HepG2 (cell line): Measurements from ENCODE around the gene LRRN4CL. TPM values are rescaled to one million over a fixed set of nuclear protein-coding genes. Genes with fewer than 3 reads are reported as not detected.

Source experiments
- CBX2 ChIP-seq, 2 experiments: fragments of 200-600 bp in 1 of 2; sonication (generic); formaldehyde crosslinking in 1 of 2; IDR thresholded peaks; 2 replicates each; pipeline versions ENCODE4 v1.7.0 to v1.8.1; 2018 to 2022; ENCODE audit warnings: low read depth in 2 of 2, low read length in 1 of 2, mild to moderate bottlenecking in 1 of 2, missing genetic modification reagents in 1 of 2
- DZIP1 ChIP-seq: sonication (generic); formaldehyde crosslinking; IDR thresholded peaks from 2 replicates; pipeline ENCODE4 v1.5.0; 2020; ENCODE audit warnings: mild to moderate bottlenecking, missing genetic modification reagents
- ELF3 ChIP-seq: IDR thresholded peaks from 2 replicates; pipeline ENCODE4 v1.6.1; 2016; ENCODE audit warnings: missing genetic modification reagents, missing compliant biosample characterization
- GTF3A ChIP-seq: sonication (generic); formaldehyde crosslinking; conservative IDR thresholded peaks from 2 replicates; pipeline ENCODE4 v1.4.0; 2020; ENCODE audit warnings: mild to moderate bottlenecking, missing genetic modification reagents
- HMG20A ChIP-seq: IDR thresholded peaks from 2 replicates; pipeline ENCODE4 v1.6.1; 2016; ENCODE audit warnings: borderline replicate concordance
- MXD4 ChIP-seq: IDR thresholded peaks from 2 replicates; pipeline ENCODE4 v1.6.1; 2016; ENCODE audit warnings: mild to moderate bottlenecking, missing biosample characterization, missing genetic modification reagents
- PAF1 ChIP-seq: IDR thresholded peaks from 2 replicates; pipeline ENCODE4 v1.6.1; 2016; ENCODE audit warnings: missing genetic modification reagents, missing compliant biosample characterization
- RXRB ChIP-seq: IDR thresholded peaks from 2 replicates; pipeline ENCODE4 v1.6.1; 2016; ENCODE audit warnings: borderline replicate concordance, missing genetic modification reagents, missing compliant biosample characterization
- SAP130 ChIP-seq: IDR thresholded peaks from 2 replicates; pipeline ENCODE4 v1.6.1; 2016; ENCODE audit warnings: low read depth
- STAG1 ChIP-seq: sonication (generic); formaldehyde crosslinking; IDR thresholded peaks from 2 replicates; pipeline ENCODE4 v1.4.0; 2020; ENCODE audit warnings: missing genetic modification reagents
- TP53 ChIP-seq: sonication (generic); formaldehyde crosslinking; conservative IDR thresholded peaks from 2 replicates; pipeline ENCODE4 v1.4.0; 2020; ENCODE audit warnings: missing genetic modification reagents
- ZMYM3 ChIP-seq: sonication (generic); formaldehyde crosslinking; IDR thresholded peaks from 2 replicates; pipeline ENCODE4 v1.5.1; 2020; ENCODE audit warnings: mild to moderate bottlenecking, missing genetic modification reagents
- ZMYM4 ChIP-seq: sonication (generic); formaldehyde crosslinking; IDR thresholded peaks from 2 replicates; pipeline ENCODE4 v1.8.1; 2023; ENCODE audit warnings: mild to moderate bottlenecking, missing genetic modification reagents
- ZNF318 ChIP-seq: sonication (generic); formaldehyde crosslinking; IDR thresholded peaks from 2 replicates; pipeline ENCODE4 v1.4.0; 2020; ENCODE audit warnings: mild to moderate bottlenecking, missing genetic modification reagents
- ZNF33A ChIP-seq: sonication (generic); formaldehyde crosslinking; IDR thresholded peaks from 2 replicates; pipeline ENCODE4 v1.5.1; 2020; ENCODE audit warnings: missing genetic modification reagents, mild to moderate bottlenecking, moderate library complexity, borderline replicate concordance
- ZNF589 ChIP-seq: sonication (generic); formaldehyde crosslinking; conservative IDR thresholded peaks from 2 replicates; pipeline ENCODE4 v1.8.0; 2022; ENCODE audit warnings: mild to moderate bottlenecking, moderate library complexity, missing genetic modification reagents
- ZNF607 ChIP-seq: sonication (generic); formaldehyde crosslinking; IDR thresholded peaks from 2 replicates; pipeline ENCODE4 v1.5.1; 2020; ENCODE audit warnings: missing genetic modification reagents, mild to moderate bottlenecking, borderline replicate concordance
- polyA plus RNA-seq, 8 experiments: library from polyadenylated mRNA; depleted of rRNA in 3 of 8; stranded (reverse) in 7 of 8; unstranded in 1 of 8; fragments of >200 nt; fragmentation: Illumina TruSeq in 4 of 8; extraction: Trizol in 4 of 8; gene quantifications; 2 replicates each; pipeline versions ENCODE4 v1.2.1 to v1.2.3, GENCODE V29; 2011 to 2016; ENCODE audit warnings: low read depth in 4 of 8, missing spikeins in 1 of 8, mixed read lengths in 1 of 8; ENCODE audit not compliant: insufficient read depth in 1 of 8
- total RNA-seq, 5 experiments: library from RNA; depleted of rRNA; stranded (reverse); fragments of >200 nt; fragmentation: Illumina TruSeq; extraction: Trizol; gene quantifications; 2 replicates each; pipeline ENCODE4 v1.2.3, GENCODE V29; 2016; ENCODE audit warnings: low read depth in 1 of 5
- TF ChIP-seq, protein P1 (sequence below): sonication (generic); formaldehyde crosslinking; conservative IDR thresholded peaks from 2 replicates; pipeline ENCODE4 v1.5.0; 2020; ENCODE audit warnings: missing genetic modification reagents
- TF ChIP-seq, protein P2 (sequence below): IDR thresholded peaks from 2 replicates; pipeline ENCODE4 v1.6.1; 2016; ENCODE audit warnings: low read depth, borderline replicate concordance

Gene LRRN4CL
- total and polyA plus RNA-seq, 2 of the 13 experiments (the other 11 are each of a cell fraction or from before 2014, with no cell fraction given) = 0.11 TPM; not detected in 1

DNA sequence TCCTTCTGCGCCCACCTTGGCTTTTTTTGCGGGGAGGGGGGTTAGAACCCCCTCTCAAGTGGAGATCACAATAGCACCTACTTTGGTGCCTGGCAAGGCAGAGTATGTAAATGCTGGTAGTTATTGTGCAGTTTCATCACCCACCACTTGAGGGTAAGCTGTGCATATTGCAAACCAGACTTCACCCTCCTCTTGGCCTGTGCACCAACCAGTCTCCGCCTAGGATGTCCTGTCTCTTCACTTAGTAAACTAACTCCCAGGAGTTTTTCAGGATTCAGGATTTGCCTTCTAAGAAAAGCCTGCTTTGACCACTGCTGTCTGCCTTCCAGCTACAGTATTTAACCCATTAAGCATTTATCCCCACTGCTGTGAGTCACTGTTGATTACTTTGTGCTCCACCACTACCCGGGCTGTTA, 8.5 kb downstream of the LRRN4CL start (continued):
- TF ChIP-seq ZNF318 = no peak
- TF ChIP-seq, protein P1, sequence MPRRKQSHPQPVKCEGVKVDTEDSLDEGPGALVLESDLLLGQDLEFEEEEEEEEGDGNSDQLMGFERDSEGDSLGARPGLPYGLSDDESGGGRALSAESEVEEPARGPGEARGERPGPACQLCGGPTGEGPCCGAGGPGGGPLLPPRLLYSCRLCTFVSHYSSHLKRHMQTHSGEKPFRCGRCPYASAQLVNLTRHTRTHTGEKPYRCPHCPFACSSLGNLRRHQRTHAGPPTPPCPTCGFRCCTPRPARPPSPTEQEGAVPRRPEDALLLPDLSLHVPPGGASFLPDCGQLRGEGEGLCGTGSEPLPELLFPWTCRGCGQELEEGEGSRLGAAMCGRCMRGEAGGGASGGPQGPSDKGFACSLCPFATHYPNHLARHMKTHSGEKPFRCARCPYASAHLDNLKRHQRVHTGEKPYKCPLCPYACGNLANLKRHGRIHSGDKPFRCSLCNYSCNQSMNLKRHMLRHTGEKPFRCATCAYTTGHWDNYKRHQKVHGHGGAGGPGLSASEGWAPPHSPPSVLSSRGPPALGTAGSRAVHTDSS (CRISPR knock-in tag) = no peak
- no peak for TF ChIP-seq GTF3A
- TF ChIP-seq ZNF607 (CRISPR knock-in tag) = no peak
- no peak for TF ChIP-seq MXD4 (CRISPR knock-in tag)
- TF ChIP-seq CBX2 (IDR thresholded peaks at IDR 0.05; ENCODE audit: low read depth, low read length) = no peak
- no peak for TF ChIP-seq CBX2 (CRISPR knock-in tag; IDR thresholded peaks at IDR 0.05; ENCODE audit: low read depth)
- TF ChIP-seq DZIP1 (CRISPR knock-in tag) = no peak
- peak; percentile 73 for TF ChIP-seq STAG1 (CRISPR knock-in tag)
- no peak for TF ChIP-seq TP53 (CRISPR knock-in tag)
- TF ChIP-seq RXRB (CRISPR knock-in tag) = 0 out of 2 replicates have a peak, but pooled peaks have one; percentile 33
- TF ChIP-seq ZNF589 (CRISPR knock-in tag) = no peak
- TF ChIP-seq SAP130 (CRISPR knock-in tag) = peak; percentile 68
- TF ChIP-seq PAF1 (CRISPR knock-in tag) = no peak
- no peak for TF ChIP-seq ZMYM3 (CRISPR knock-in tag)
- no peak for TF ChIP-seq ELF3 (CRISPR knock-in tag)
- TF ChIP-seq ZMYM4 (CRISPR knock-in tag) = no peak
- TF ChIP-seq, protein P2, sequence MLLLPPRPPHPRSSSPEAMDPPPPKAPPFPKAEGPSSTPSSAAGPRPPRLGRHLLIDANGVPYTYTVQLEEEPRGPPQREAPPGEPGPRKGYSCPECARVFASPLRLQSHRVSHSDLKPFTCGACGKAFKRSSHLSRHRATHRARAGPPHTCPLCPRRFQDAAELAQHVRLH (CRISPR knock-in tag) = no peak
- TF ChIP-seq ZNF33A (CRISPR knock-in tag) = no peak
- 0 out of 2 replicates have a peak, but pooled peaks have one; percentile 27 for TF ChIP-seq HMG20A (CRISPR knock-in tag)
